NCI-H2081 treated with DMSO at 0.1 percent for 48 hours (cell line): ENCODE data around the gene DLGAP1.
"Not testable (repeated sequence)": the region's sequence is repeated elsewhere in the genome, so short reads cannot be mapped to it uniquely, and the experiment has no call there.

Source experiments
- DNase-seq: peaks from one replicate; lab custom pipeline; 2025; lab: John Stamatoyannopoulos, UW

The DLGAP1 gene

GRCh38 chr18:3653851-3654441 lies 801.2 kb downstream of the DLGAP1 start:
- DNase-seq, result no peak

- DNase-seq, result no peak
These were observed 801.8 kb downstream of the DLGAP1 start for GRCh38 chr18:3653263-3653850.

- no peak for DNase-seq
These were observed 802.5 kb downstream of the DLGAP1 start for GRCh38 chr18:3652380-3653262.

GRCh38 chr18:3651266-3651665 lies 803.8 kb downstream of the DLGAP1 start:
- no peak for DNase-seq

GRCh38 chr18:3650521-3651042 lies 804.5 kb downstream of the DLGAP1 start:
- DNase-seq, result not testable (repeated sequence)

GRCh38 chr18:3649633-3650426 lies 805.3 kb downstream of the DLGAP1 start:
- DNase-seq, result no peak

GRCh38 chr18:3649135-3649632 lies 805.9 kb downstream of the DLGAP1 start:
- no peak for DNase-seq

GRCh38 chr18:3648641-3649040 lies 806.5 kb downstream of the DLGAP1 start:
- DNase-seq, result no peak

GRCh38 chr18:3648200-3648599 lies 806.9 kb downstream of the DLGAP1 start:
- peak; percentile 37 for DNase-seq

- no peak for DNase-seq
These were observed 807.5 kb downstream of the DLGAP1 start for GRCh38 chr18:3647636-3648035.

- DNase-seq, result no peak
These were observed 809.5 kb downstream of the DLGAP1 start for GRCh38 chr18:3645384-3646156.

GRCh38 chr18:3634250-3634939 lies 820.7 kb downstream of the DLGAP1 start:
- no peak for DNase-seq

GRCh38 chr18:3631887-3632286 lies 823.2 kb downstream of the DLGAP1 start:
- DNase-seq, result no peak

GRCh38 chr18:3626929-3627458 lies 828.1 kb downstream of the DLGAP1 start:
- DNase-seq, result no peak

- no peak for DNase-seq
These were observed 829.4 kb downstream of the DLGAP1 start for GRCh38 chr18:3625742-3626091.

- DNase-seq, result no peak
These were observed 830.0 kb downstream of the DLGAP1 start for GRCh38 chr18:3624935-3625741.

- DNase-seq, result no peak
These were observed 830.6 kb downstream of the DLGAP1 start for GRCh38 chr18:3624546-3624934.

GRCh38 chr18:3623769-3624545 lies 831.1 kb downstream of the DLGAP1 start:
- no peak for DNase-seq
